Jurkat, Clone E6-1 (cell line): ENCODE data around the gene ZNF683.

Source experiments
- DNase-seq: peaks from one replicate; pipeline ENCODE4 v3.0.0-alpha.2; 2011; ENCODE audit warnings: low read depth, low spot score
- H3K4me3 ChIP-seq: 2 replicates; pipeline ENCODE4 v1.5.1; 2011; ENCODE audit warnings: mild to moderate bottlenecking, low read length, control low read depth, moderate library complexity

The ZNF683 gene

DNA sequence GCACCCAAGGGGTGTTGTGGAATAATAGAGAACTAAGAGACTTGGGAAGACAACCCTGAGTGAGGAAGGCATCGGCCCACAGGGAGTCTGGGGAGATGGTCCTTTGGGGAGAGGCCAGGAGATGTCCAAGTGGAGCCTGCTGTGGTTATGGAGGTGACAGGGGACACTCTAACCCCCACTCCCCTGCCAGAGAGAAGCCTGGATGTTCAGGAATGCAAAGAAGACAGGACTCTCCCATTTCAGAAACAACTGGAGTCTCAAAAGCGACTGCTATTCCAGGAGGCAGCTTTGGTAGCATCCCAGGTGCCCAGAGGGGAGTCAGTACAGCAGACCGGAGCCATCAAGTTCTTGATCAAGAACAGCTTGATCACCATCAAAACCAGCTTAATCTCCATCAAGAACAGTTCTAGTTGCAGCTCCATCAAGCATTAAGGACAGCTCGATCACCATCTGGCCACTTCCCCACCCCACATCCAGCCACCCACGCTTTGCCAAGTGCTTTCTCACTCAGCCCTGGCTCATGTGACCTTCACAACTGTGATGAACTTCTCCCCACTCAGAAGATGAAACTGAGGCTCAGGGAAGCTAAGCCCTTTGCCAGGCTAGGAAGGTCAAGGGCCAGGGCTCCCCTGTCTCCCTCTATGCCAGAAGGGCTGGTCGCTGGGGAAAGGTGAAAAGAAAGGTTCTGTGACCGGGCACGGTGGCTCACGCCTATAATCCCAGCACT is 54.0 kb downstream of the ZNF683 start:
- H3K4me3 ChIP-seq: no peak overlapping the region; the same call in 1 of the 2 replicates
- DNase-seq: no peak

DNA sequence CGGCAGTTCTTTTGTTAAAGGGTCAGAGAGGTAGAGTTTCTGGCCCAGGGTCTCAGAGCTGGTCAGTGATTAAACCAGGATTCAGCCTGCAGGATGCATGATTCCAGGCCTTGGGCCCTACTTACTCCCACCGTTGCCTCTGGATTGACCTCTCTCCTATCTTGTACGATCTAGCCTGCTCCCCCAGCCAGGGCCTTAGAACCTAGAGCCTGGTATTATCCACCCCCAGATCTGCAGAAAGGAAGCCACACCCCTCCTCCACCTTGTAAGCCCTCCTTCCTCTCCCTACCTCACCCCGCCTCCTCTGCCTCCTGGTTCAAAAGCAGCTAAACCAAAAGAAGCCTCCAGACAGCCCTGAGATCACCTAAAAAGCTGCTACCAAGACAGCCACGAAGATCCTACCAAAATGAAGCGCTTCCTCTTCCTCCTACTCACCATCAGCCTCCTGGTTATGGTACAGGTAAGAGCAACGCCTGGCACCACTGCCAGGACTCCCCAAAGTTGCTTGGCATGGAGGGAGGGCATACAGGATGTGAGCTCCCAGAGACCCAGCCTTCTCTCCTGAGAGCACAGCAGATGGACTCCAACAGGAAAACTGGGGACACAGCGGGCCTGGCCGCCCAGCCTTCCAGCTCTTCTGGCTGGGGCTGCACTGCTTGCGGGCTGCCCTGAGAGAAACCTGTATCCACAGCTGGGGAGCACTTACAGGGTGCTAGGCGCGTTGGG is 54.8 kb downstream of the ZNF683 start, which contains the start of gene CD52:
TSS of gene CD52 (plus strand) at position 347 of the 726 bp plus-strand sequence. CDS start at position 407, 60 bp downstream.
- peak; percentile 87 for DNase-seq
- peak within 1 kb of the TSS; percentile 25 for H3K4me3 ChIP-seq

DNA sequence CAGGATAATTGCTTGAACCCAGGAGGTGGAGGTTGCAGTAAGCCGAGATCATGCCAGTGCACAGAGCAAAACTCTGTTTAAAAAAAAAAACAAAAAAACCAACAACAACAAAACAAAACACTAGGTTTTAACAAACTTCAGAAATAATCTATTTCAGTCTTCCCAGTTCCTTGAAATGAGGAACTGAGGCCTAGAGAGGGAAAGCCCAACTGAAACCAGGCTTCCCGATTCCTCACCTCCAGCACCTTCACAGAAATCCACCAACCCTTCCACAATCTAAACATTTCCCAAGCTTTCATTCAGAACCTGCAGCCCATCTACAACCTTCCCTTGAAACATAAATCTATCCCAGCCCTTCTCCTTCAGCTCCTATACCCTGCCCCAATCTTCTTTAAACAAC is 55.4 kb downstream of the ZNF683 start:
- no peak for DNase-seq
- no peak overlapping the region for H3K4me3 ChIP-seq

DNA sequence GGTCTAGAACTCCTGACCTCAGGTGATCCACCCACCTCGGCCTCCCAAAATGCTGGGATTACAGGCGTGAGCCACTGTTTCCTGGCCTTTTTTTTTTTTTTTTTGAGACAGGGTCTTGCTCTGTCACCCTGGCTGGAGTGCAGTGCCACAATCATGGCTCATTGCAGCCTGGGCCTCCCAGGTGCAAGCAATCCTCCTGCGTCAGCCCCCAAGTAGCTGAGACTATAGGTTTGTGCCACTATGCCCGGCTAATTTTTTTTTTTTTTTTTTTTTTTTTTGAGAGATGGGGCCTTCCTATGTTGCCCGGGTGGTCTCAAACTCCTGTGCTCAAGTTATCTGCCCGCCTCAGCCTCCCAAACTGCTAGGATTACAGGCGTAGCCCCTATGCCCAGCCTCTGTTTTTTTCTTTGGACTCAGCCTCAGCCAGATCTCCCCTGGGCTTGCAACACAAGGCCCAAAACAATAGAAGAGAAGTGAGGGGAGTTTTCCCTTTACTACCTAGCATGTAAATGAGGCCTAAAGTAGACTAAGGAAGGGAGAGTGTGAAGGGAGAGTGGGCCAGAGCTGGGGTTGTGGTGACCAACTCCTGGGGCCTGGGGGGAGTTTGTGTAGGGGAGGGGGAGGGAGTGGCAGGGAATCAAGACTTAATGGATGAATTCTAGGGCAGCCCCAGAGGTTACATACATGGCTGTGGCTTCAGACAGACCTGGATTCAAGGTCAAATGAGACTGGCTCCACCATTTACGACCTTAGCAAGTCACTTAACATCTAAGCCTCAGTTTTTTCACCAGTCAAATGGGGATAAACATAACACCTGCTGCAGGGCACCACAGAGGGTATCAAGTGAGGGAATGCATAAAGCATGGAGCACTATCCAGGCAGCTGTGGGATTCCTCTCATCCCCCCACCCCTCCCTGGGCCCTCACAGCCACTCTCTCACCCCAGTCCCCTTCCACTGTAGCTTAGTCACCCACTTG is 56.4 kb downstream of the ZNF683 start:
- no peak overlapping the region for H3K4me3 ChIP-seq
- DNase-seq: no peak

DNA sequence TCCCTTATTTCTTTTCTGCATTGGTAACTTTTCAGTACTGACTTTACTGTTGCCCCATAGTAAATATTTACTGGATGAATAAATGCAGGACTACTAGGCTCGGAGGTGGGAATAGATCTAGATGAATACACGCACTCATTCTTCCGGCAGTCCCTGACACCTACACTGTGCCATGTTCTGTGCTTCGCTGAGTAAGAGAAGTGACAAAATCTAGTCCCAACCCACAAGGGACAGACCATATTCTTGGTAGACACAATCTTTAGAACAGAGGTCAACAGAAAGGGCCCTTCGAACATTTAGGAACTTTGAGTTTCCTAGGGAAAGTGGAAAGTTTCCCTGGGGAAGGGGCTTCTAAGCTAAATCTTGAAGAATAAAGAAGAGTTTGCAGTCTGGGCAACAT is 58.0 kb downstream of the ZNF683 start:
- no peak for DNase-seq
- H3K4me3 ChIP-seq: no peak overlapping the region
